DMS153 (cell line): ENCODE data around the gene HUWE1.
"Not testable (repeated sequence)": the region's sequence is repeated elsewhere in the genome, so short reads cannot be mapped to it uniquely, and the experiment has no call there.

Experiments
- DNase-seq: peaks from one replicate; lab custom pipeline; 2025; lab: John Stamatoyannopoulos, UW

Gene HUWE1

GRCh38 chrX:53511322-53511721 is 175.2 kb downstream of the HUWE1 start:
- DNase-seq = no peak

DNA sequence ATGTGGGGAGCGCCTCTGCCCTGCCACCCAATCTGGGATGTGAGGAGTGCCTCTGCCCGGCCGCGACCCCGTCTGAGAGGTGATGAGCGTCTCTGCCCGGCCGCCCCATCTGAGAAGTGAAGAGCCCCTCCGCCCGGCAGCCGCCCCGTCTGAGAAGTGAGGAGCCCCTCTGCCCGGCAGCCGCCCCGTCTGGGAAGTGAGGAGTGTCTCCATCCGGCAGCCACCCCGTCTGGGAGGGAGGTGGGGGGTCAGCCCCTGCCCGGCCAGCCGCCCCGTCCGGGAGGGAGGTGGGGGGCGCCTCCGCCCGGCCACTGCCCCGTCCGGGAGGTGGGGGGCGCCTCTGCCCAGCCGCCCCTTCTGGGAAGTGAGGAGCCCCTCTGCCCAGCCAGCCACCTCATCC is 182.5 kb downstream of the HUWE1 start:
- DNase-seq = not testable (repeated sequence)

GRCh38 chrX:53494436-53494835 is 192.1 kb downstream of the HUWE1 start:
- DNase-seq = no peak

GRCh38 chrX:53486285-53486684 is 200.2 kb downstream of the HUWE1 start:
- no peak for DNase-seq

DNA sequence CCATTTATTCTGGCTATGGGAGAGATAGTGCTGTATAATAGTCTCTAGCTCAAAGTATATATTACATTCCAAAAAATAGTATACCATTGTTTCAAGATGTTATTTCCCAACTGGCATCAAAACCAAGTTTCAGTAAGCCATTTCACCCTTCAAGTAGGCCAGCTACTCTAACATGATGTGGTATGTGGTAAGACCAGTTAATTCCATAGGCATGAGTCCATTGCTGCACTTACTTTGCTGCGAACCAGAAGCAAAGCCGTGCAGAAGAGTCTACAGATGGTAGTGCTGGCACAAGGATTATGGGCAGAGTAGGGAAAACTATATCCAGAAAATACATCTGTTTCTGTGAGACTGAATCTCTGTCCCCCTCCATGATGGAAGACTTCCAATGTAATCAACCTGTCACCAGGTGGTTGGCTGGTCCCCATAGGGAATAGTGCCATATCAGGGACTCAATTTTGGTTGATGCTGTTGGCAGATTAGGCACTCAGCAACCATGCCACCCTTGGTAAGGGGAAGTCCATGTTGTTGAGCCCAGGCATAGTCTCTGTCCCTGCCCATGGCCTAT is 202.6 kb downstream of the HUWE1 start:
- no peak for DNase-seq

- no peak for DNase-seq
Measured at GRCh38 chrX:53483416-53483815, 203.1 kb downstream of the HUWE1 start.
